B cell (primary cell): Measurements from ENCODE around the gene ELMO1. TPM values are rescaled to one million over a fixed set of nuclear protein-coding genes. Genes with fewer than 3 reads are reported as not detected.

Source experiments
- ATAC-seq: fragments of 200-7000 bp; cut with Tn5 transposase; one replicate; pipeline ENCODE4 v1.10.0; 2021; ENCODE audit warnings: low read depth, mild to moderate bottlenecking, moderate number of reproducible peaks, moderate library complexity
- CTCF ChIA-PET: fragments of 350-600 bp; sonication (Branson Sonifier 250); formaldehyde crosslinking; loops from one replicate; lab custom pipeline; 2021; ENCODE audit warnings: antibody characterized with exemption, inconsistent platforms; lab: Charles Lee
- POLR2A ChIA-PET: fragments of 350-600 bp; sonication (Branson Sonifier 250); formaldehyde crosslinking; loops from one replicate; lab custom pipeline; 2021; ENCODE audit warnings: antibody characterized with exemption; lab: Charles Lee
- DNase-seq: peaks from one replicate; pipeline ENCODE4 v3.0.0; 2013
- H2AFZ ChIP-seq: 2 replicates; pipeline ENCODE4 v1.6.1; 2012; ENCODE audit warnings: mild to moderate bottlenecking, low read depth, low read length; ENCODE audit not compliant: insufficient read depth, poor library complexity, severe bottlenecking
- H3K27ac ChIP-seq, 2 donors: 1 replicate in 1 of 2; 2 replicates in 1 of 2; pipeline ENCODE4 v1.5.1; 2012 to 2013; ENCODE audit warnings: low read length in 2 of 2, mild to moderate bottlenecking in 2 of 2, moderate library complexity in 1 of 2
- H3K27me3 ChIP-seq, 4 experiments: fragments of 200-600 bp in 1 of 4; sonication (generic) in 1 of 4; replicated peaks in 1 of 4; 1 replicate in 2 of 4; 2 replicates in 2 of 4; pipeline versions ENCODE4 v1.6.1 to v1.7.0; 2013 to 2016; ENCODE audit warnings: low read length in 3 of 4, mild to moderate bottlenecking in 2 of 4, mixed read lengths in 1 of 4, moderate library complexity in 1 of 4; ENCODE audit not compliant: insufficient read depth in 4 of 4, control insufficient read depth in 3 of 4; ENCODE audit errors: control extremely low read depth in 1 of 4
- H3K36me3 ChIP-seq, 2 experiments: replicated peaks in 1 of 2; 1 replicate in 1 of 2; 2 replicates in 1 of 2; pipeline versions ENCODE4 v1.6.1 to v1.7.1; 2013; ENCODE audit warnings: low read length in 1 of 2; ENCODE audit not compliant: insufficient read depth in 2 of 2, control insufficient read depth in 1 of 2; ENCODE audit errors: control extremely low read depth in 1 of 2, extremely low read depth in 1 of 2
- H3K4me1 ChIP-seq, 2 donors: fragments of 200-600 bp in 1 of 2; sonication (generic) in 1 of 2; 1 replicate in 1 of 2; 2 replicates in 1 of 2; pipeline versions ENCODE4 v1.5.1 to v1.6.1; 2013 to 2017; ENCODE audit warnings: low read length in 2 of 2; ENCODE audit not compliant: control insufficient read depth in 2 of 2, insufficient read depth in 2 of 2
- H3K4me2 ChIP-seq: replicated peaks from 2 replicates; pipeline ENCODE3; 2012; ENCODE audit warnings: mild to moderate bottlenecking, low read depth, low read length; ENCODE audit not compliant: poor library complexity, severe bottlenecking
- H3K4me3 ChIP-seq, 5 experiments: fragments of 200-600 bp in 1 of 5; sonication (generic) in 1 of 5; 1 replicate in 3 of 5; 2 replicates in 2 of 5; pipeline versions ENCODE4 v1.5.1 to v1.7.0; 2011 to 2016; ENCODE audit warnings: low read length in 4 of 5, mild to moderate bottlenecking in 4 of 5, low read depth in 2 of 5, control low read depth in 1 of 5, moderate library complexity in 1 of 5; ENCODE audit not compliant: insufficient read depth in 1 of 5; ENCODE audit errors: control extremely low read depth in 1 of 5, extremely low read depth in 1 of 5
- H3K79me2 ChIP-seq: fragments of 200-600 bp; sonication (generic); one replicate; pipeline ENCODE4 v1.6.0; 2016; ENCODE audit warnings: low read length; ENCODE audit not compliant: control insufficient read depth, insufficient read depth
- H3K9ac ChIP-seq: fragments of 200-600 bp; sonication (generic); 2 replicates; pipeline ENCODE4 v1.6.1; 2017; ENCODE audit warnings: mild to moderate bottlenecking, low read length, moderate library complexity
- H3K9me3 ChIP-seq, 3 donors: one replicate each; pipeline versions ENCODE4 v1.6.1 to v1.7.1; 2013; ENCODE audit warnings: low read length in 2 of 3; ENCODE audit not compliant: control insufficient read depth in 2 of 3, insufficient read depth in 1 of 3; ENCODE audit errors: control extremely low read depth in 1 of 3
- H4K20me1 ChIP-seq: 2 replicates; pipeline ENCODE4 v1.6.0; 2012; ENCODE audit warnings: mild to moderate bottlenecking, low read length; ENCODE audit not compliant: insufficient read depth, control insufficient read depth, poor library complexity, severe bottlenecking
- H3K27ac Mint-ChIP-seq: one replicate; pipeline ENCODE4 v1.8.0; 2021; ENCODE audit warnings: mixed read lengths
- H3K27me3 Mint-ChIP-seq: one replicate; pipeline ENCODE4 v1.8.0; 2021; ENCODE audit warnings: mixed read lengths
- H3K4me1 Mint-ChIP-seq: one replicate; pipeline ENCODE4 v1.8.0; 2021; ENCODE audit warnings: mixed read lengths
- H3K4me3 Mint-ChIP-seq: one replicate; pipeline ENCODE4 v1.8.0; 2021; ENCODE audit warnings: mixed read lengths
- H3K9me3 Mint-ChIP-seq: one replicate; pipeline ENCODE4 v1.8.0; 2022; ENCODE audit warnings: mixed read lengths; ENCODE audit not compliant: insufficient read depth
- CTCF ChIP-seq: fragments of 200-600 bp; IDR thresholded peaks from one replicate; pipeline ENCODE4 v1.8.0; 2022; ENCODE audit warnings: antibody characterized with exemption, mild to moderate bottlenecking
- EZH2 ChIP-seq: IDR thresholded peaks from 2 replicates; pipeline ENCODE4 v1.6.1; 2012; ENCODE audit warnings: borderline replicate concordance, low read depth, mild to moderate bottlenecking, moderate library complexity, low read length; ENCODE audit not compliant: insufficient read depth, poor library complexity, severe bottlenecking
- WGBS: methylation state at CpG from one replicate; pipeline ENCODE4 v1.1.5; 2013; ENCODE audit warnings: missing lambda C conversion rate; ENCODE audit not compliant: insufficient coverage; 5-methylcytosine and 5-hydroxymethylcytosine counted together
- intact Hi-C: fragments of 100-400 bp; cut with micrococcal nuclease; formaldehyde crosslinking; loops from one replicate; pipeline ENCODE4 v1.10.0; 2022
- polyA plus RNA-seq: library from polyadenylated mRNA; depleted of rRNA; stranded (reverse); fragments of >200 nt; gene quantifications from 2 replicates; pipeline ENCODE4 v1.2.3, GENCODE V29; 2012
- total RNA-seq, 2 donors: library from RNA; stranded (reverse); fragments of 120-200 nt in 1 of 2; gene quantifications; 1 replicate in 1 of 2; 2 replicates in 1 of 2; pipeline versions ENCODE4 v1.2.3 to v1.2.4, GENCODE V29; 2013 to 2022

ELMO1 gene
- total and polyA plus RNA-seq, 2 donors (not counting 1 experiment from before 2014, with no cell fraction given): 44.7 to 177 TPM

DNA sequence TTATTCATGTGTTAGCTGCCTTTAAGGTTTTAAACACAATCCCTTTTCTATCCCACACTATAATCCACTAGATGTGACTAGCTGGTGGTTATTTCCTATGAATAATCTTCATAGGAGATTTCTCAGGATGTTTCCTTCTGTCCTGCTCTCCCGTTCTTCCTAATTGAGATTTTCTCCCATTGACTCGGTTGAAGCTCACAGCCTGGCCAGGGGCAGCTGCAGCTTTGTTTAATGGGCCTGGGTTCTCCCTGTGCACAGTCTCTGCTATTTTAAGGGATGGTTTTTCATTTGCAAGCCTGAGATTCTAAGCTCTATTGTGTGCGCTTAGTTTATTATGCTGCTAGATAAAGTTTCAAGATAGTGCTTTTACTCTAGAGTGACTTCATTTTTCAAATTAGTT is 441.0 kb downstream of the ELMO1 start:
- Histone ChIP-seq H3K27ac (no peak overlapping the region), H4K20me1 (peaks cover 8% of the 10 kb centered on the region), H3K9ac (no peak overlapping the region), H3K4me3 (no peak overlapping the region), H2AFZ (no peak overlapping the region), H3K4me1 (no peaks in the 10 kb centered on the region), H3K79me2 (peaks cover 5% of the 10 kb centered on the region), H3K9me3 (no peaks in the 10 kb centered on the region), H3K36me3 (peaks cover 4 to 63% of the 10 kb centered on the region in 2 experiments), H3K27me3 (no peaks in the 10 kb centered on the region), H3K4me2 (no peak overlapping the region)
- ChIA-PET CTCF (interaction anchor here (1.2 to 1.4 kb wide), 2 partner anchors 18 to 174 kb away, joined by 3 to 4 read pairs; no protein-coding TSS in a partner anchor), POLR2A (no interaction called here)
- Mint-ChIP-seq H3K4me1 (no peaks in the 10 kb centered on the region), H3K27ac (no peak overlapping the region), H3K27me3 (no peaks in the 10 kb centered on the region), H3K4me3 (no peak overlapping the region), H3K9me3 (no peaks in the 10 kb centered on the region)
- no peak for DNase-seq
- 100% methylated on average over 2 of the region's 3 CpGs for WGBS
- intact Hi-C loops: no loop called here
- TF ChIP-seq CTCF: no peak
- no peak for TF ChIP-seq EZH2
- no peak for ATAC-seq

DNA sequence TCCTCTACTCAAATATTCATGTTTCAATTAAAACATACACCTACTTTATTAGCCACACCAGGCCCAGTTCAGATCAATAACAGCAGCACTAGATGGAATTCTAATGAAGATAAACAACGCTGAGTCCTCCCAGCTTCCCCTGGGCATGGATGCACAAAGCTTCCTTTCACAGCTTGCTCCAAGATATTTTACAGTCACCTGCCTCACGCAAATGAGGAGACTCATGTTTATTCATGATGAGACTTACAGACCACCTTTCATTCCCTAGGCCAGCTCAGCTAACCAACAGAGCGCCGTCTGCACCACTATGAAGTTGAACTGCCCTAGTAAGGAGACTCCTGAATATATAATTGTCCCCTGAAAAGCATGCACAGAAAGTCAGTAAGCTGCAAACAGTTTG is 441.4 kb downstream of the ELMO1 start:
- Histone ChIP-seq H3K36me3 (peaks cover 4 to 64% of the 10 kb centered on the region in 2 experiments), H3K9me3 (no peaks in the 10 kb centered on the region), H2AFZ (no peak overlapping the region), H3K27ac (no peak overlapping the region), H4K20me1 (peaks cover 8% of the 10 kb centered on the region), H3K79me2 (peaks cover 5% of the 10 kb centered on the region), H3K27me3 (no peaks in the 10 kb centered on the region), H3K9ac (no peak overlapping the region), H3K4me1 (no peaks in the 10 kb centered on the region), H3K4me3 (no peak overlapping the region), H3K4me2 (no peak overlapping the region)
- no peak overlapping the region for H3K27ac Mint-ChIP-seq
- DNase-seq (no peak), ATAC-seq (no peak)
- intact Hi-C loops: no loop called here
- H3K9me3 Mint-ChIP-seq: peaks cover 2% of the 10 kb centered on the region
- ChIA-PET CTCF (interaction anchor here (1.2 to 1.4 kb wide), 2 partner anchors 18 to 175 kb away, joined by 3 to 4 read pairs; no protein-coding TSS in a partner anchor), POLR2A (no interaction called here)
- H3K4me1 Mint-ChIP-seq: no peaks in the 10 kb centered on the region
- TF ChIP-seq EZH2 (no peak), CTCF (no peak)
- H3K27me3 Mint-ChIP-seq: no peaks in the 10 kb centered on the region
- 100% methylated on average over 4 of the region's 4 CpGs for WGBS
- H3K4me3 Mint-ChIP-seq: no peak overlapping the region
